ENCODE data around the gene PLD1.

Gene PLD1

DNA sequence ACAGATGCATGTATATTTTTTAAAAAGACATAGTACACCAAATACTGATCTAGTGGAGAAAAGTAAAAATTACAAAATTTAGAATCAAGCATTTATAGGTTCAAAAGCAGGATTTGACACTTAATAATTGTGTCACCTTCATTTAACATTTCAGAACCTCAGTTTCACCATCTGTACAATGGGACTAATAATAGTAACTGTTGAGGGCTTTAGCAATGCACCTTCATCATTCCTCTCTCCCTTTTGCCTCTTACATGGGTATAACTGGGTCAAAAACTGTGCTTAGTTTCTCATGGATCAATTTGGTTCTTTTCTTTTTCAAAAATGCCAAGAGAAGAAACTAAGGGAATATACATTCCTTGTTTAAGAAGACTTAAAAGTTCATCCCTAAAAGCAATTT is 27.4 kb upstream of the PLD1 start:
- H3K4me3 ChIP-seq (ENCODE audit: low read depth, low read length), result no peak overlapping the region
- TF ChIP-seq, protein P1, sequence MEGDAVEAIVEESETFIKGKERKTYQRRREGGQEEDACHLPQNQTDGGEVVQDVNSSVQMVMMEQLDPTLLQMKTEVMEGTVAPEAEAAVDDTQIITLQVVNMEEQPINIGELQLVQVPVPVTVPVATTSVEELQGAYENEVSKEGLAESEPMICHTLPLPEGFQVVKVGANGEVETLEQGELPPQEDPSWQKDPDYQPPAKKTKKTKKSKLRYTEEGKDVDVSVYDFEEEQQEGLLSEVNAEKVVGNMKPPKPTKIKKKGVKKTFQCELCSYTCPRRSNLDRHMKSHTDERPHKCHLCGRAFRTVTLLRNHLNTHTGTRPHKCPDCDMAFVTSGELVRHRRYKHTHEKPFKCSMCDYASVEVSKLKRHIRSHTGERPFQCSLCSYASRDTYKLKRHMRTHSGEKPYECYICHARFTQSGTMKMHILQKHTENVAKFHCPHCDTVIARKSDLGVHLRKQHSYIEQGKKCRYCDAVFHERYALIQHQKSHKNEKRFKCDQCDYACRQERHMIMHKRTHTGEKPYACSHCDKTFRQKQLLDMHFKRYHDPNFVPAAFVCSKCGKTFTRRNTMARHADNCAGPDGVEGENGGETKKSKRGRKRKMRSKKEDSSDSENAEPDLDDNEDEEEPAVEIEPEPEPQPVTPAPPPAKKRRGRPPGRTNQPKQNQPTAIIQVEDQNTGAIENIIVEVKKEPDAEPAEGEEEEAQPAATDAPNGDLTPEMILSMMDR (IDR thresholded peaks at IDR 0.05; ENCODE audit: borderline replicate concordance, insufficient read depth, low read depth, low read length), result no peak

DNA sequence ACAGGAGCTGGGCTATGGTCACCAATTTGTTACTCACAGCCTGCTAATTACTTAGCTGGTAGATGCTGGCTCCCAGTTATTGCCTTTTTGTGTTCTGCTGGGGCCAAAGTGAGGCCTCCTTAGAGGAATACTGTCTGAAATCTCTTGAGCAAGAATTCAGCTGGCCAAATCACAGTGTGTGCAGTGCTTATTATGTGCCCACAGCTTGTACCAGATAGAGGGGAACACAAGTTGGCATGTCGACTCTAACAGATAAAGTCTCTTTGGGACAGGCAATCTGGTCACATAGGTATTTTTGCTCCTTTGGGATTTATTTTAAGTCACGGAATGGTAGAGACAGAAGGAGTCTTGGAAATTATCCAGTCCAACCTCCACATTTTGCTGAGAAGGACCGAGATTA is 26.6 kb upstream of the PLD1 start:
- no peak overlapping the region for H3K4me3 ChIP-seq (ENCODE audit: low read depth, low read length)
- TF ChIP-seq, protein P1 (IDR thresholded peaks at IDR 0.05; ENCODE audit: borderline replicate concordance, insufficient read depth, low read depth, low read length), result no peak

DNA sequence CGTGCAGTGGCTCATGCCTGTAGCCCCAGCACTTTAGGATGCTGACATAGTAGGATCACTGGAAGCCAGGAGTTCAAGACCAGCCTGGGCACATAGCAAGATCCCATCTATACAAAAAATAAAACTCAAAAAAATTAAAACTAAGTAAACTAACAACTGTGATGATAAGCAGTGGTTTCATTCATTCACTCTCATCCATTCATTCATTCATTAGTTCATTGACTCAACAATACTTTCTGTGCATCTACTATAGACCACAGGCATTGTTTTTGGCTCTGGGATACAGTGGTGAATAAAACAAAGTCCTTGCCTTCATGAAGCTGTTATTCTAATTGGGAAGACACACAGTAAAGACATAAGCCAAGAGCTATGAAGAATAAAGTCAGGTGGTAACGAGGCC is 25.3 kb upstream of the PLD1 start:
- H3K4me3 ChIP-seq (ENCODE audit: low read depth, low read length), result no peak overlapping the region
- TF ChIP-seq, protein P1 (IDR thresholded peaks at IDR 0.05; ENCODE audit: borderline replicate concordance, insufficient read depth, low read depth, low read length), result no peak

DNA sequence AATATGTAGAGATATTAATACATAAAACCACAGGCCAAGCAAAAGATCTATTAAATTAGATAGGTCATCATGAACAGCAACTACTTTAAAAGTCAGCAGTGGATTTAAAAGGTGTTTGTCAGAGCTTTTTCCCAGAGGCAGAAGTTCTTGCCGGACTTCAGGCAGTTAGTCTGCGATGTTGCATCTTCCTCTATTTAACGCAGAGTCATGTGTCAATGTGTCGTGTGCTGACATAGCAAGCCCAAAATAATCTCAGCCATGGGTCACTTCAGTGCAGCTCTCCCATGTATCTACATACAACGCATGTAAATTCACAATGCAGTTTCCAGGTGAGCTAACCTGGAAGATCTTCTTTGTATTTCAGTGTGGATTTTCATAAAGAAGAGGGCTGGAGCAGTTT is 24.8 kb upstream of the PLD1 start:
- TF ChIP-seq, protein P1 (IDR thresholded peaks at IDR 0.05; ENCODE audit: borderline replicate concordance, insufficient read depth, low read depth, low read length), result no peak
- no peak overlapping the region for H3K4me3 ChIP-seq (ENCODE audit: low read depth, low read length)

DNA sequence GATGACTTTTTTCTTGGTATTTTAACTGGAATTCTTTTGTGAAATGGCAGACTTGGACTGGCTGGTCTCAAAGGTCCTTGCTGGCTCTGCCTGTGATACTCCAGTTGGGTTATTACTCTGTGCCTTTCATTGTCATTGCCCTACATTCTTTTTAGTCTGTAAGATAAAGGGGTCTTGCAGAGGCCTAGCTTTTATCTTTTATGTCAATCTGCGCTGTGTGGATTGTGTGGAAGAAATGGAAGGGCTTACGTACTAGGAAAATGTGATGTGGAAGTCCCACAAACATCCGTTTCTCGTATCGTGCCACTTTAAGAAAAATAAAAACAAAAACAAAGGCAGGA is 24.1 kb upstream of the PLD1 start:
- TF ChIP-seq, protein P1 (IDR thresholded peaks at IDR 0.05; ENCODE audit: borderline replicate concordance, insufficient read depth, low read depth, low read length), result no peak
- H3K4me3 ChIP-seq (ENCODE audit: low read depth, low read length), result no peak overlapping the region

DNA sequence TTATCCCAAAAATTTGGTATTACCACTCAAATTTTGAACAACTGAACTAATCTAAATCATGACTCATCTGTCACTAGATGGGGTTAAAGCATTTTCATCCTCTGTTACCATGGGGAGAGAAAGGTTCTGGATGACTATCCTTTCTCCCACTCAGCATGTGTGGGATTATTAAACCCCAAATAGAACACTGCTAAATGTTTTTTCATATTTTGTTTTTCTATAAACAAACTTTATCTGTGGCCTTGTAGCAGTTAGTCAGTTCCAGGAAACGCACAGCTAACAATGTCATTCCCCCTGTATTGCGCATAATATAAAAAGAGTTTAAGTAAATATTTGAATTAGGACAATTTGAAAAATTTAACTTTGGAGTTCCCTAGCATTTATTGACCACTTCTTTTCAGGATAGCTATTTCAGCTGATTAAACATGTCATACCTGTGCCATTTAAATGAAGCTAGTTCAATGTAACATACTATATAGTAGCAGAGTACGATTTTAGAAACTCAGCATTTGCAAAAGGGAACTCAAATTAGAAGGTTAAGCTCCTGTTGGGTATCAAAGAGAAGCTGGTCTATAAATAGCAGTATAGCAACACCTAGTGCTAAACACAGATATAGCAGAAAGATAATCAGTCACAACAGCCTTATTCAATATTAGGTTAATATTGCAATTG is 23.6 kb upstream of the PLD1 start:
- no peak overlapping the region for H3K4me3 ChIP-seq (ENCODE audit: low read depth, low read length)

DNA sequence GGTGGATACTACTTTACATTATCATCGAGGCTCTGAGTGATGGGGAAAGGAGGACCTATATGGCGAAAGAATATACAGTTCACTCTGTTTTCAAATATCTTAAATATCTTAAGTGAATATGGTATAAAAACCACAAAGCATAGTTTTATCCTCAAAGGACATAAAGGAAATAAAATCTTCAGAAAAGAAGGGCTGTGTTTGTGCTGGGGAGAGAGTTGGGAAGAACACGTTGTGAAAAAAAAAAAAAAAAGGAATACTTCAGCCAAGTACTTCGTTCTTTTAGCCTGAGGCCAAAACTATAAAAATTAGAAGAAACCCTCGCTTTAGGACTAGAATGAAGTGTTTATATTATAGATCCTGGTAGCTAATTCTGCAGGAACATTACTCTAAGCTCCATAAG is 22.7 kb upstream of the PLD1 start:
- TF ChIP-seq, protein P1 (IDR thresholded peaks at IDR 0.05; ENCODE audit: borderline replicate concordance, insufficient read depth, low read depth, low read length), result no peak
- no peak overlapping the region for H3K4me3 ChIP-seq (ENCODE audit: low read depth, low read length)

More for the DNA sequence above, 23.6 kb upstream of the PLD1 start:
- TF ChIP-seq, protein P1 (IDR thresholded peaks at IDR 0.05; ENCODE audit: borderline replicate concordance, insufficient read depth, low read depth, low read length), result peak; percentile 18; the same call in 1 of the 2 replicates

All from GM12875 (cell line).